ENCODE data around the gene STX12.

GRCh38 chr1:27858072-27858948, 85.3 kb downstream of the STX12 start:
- TF ChIP-seq CTCF (IDR thresholded peaks at IDR 0.05) (peak in 1 of 3 donors; percentile 77), POLR2A (IDR thresholded peaks at IDR 0.05) (no peak)

Measured in lower leg skin (tissue), 3 donors.